Psoas muscle (tissue), 8 donors: Measurements from ENCODE around the gene DUS4L. TPM values are rescaled to one million over a fixed set of nuclear protein-coding genes. Genes with fewer than 3 reads are reported as not detected.

ENCODE experiments used
- ATAC-seq, 4 donors: fragments of 200-7000 bp; cut with Tn5 transposase; one replicate each; pipeline ENCODE4 v1.9.1; 2020; ENCODE audit warnings: moderate library complexity in 3 of 4, mild to moderate bottlenecking in 2 of 4
- DNase-seq, 2 donors: peaks; one replicate each; pipeline ENCODE4 v3.0.0-alpha.2; 2020
- H3K27ac ChIP-seq: fragments of 200-600 bp; one replicate; pipeline ENCODE4 v1.8.0; 2022
- H3K27me3 ChIP-seq, 3 donors: fragments of 200-600 bp in 1 of 3; one replicate each; pipeline versions ENCODE4 v1.6.1 to v1.8.0; 2013 to 2022; ENCODE audit warnings: low read length in 2 of 3, mild to moderate bottlenecking in 2 of 3, moderate library complexity in 1 of 3; ENCODE audit not compliant: insufficient read depth in 3 of 3
- H3K36me3 ChIP-seq, 2 donors: fragments of 200-600 bp in 1 of 2; one replicate each; pipeline versions ENCODE4 v1.6.1 to v1.8.0; 2013 to 2022; ENCODE audit warnings: low read depth in 1 of 2, mild to moderate bottlenecking in 1 of 2, moderate library complexity in 1 of 2; ENCODE audit not compliant: insufficient read depth in 1 of 2
- H3K4me1 ChIP-seq: fragments of 200-600 bp; one replicate; pipeline ENCODE4 v1.8.0; 2022
- H3K4me3 ChIP-seq: fragments of 200-600 bp; one replicate; pipeline ENCODE4 v1.8.0; 2022; ENCODE audit warnings: mild to moderate bottlenecking
- H3K9me3 ChIP-seq: fragments of 200-600 bp; one replicate; pipeline ENCODE4 v1.8.0; 2022
- WGBS, 3 donors: extraction: QIAGEN DNeasy Blood & Tissue Kit; methylation state at CpG; one replicate each; pipeline versions ENCODE4 v1.1.6 to v1.1.7; 2013; 5-methylcytosine and 5-hydroxymethylcytosine counted together
- intact Hi-C, 2 donors: fragments of 100-400 bp; cut with DNase I; formaldehyde crosslinking; loops; one replicate each; pipeline versions ENCODE4 v1.11.0 to v1.14.2; 2022
- long read RNA-seq, 2 donors: library from polyadenylated mRNA; unstranded; transcript quantifications; one replicate each; pipeline ENCODE4 v2.0.0, GENCODE V29; 2021
- polyA plus RNA-seq, 3 donors: library from polyadenylated mRNA; stranded (reverse); fragments of 200-250 nt; gene quantifications; one replicate each; pipeline ENCODE4 v1.2.3, GENCODE V29; 2013
- total RNA-seq, 4 donors: library from RNA; stranded (reverse); fragmentation: NEBNext Ultra II Directional in 2 of 4; extraction: Animal tissue kit (Norgen Biotek cat#: 25700) in 2 of 4; gene quantifications; one replicate each; pipeline versions ENCODE4 v1.2.1 to v1.2.4, GENCODE V29; 2021 to 2023
- TF ChIP-seq, protein P1 (sequence below): fragments of 200-600 bp; IDR thresholded peaks from one replicate; pipeline ENCODE4 v1.8.0; 2022; ENCODE audit warnings: antibody characterized with exemption
- donor health status: healthy with polysubstance abuse.
- donor health status: DM: no; HTN: no; CAD: no; lungs with moderate emphysema.
- donor health status: Bipolar disorder and iron deficiency.
- donor health status: healthy.
- donor health status: DM: yes; HTN: yes; CAD: no.
- donor health status: DM: no; HTN: no; CAD: no.
- donor health status: DM: no; HTN: no; CAD: no.
- donor health status: DM: yes; HTN: yes; CAD: no.

The DUS4L gene, protein sequence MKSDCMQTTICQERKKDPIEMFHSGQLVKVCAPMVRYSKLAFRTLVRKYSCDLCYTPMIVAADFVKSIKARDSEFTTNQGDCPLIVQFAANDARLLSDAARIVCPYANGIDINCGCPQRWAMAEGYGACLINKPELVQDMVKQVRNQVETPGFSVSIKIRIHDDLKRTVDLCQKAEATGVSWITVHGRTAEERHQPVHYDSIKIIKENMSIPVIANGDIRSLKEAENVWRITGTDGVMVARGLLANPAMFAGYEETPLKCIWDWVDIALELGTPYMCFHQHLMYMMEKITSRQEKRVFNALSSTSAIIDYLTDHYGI
- total RNA-seq (1 to 10 TPM; 3.3 to 4.9 (median 4.3) TPM), polyA plus RNA-seq (1 to 10 TPM; 1.6 to 4.3 (median 2.0) TPM)
- long read RNA-seq, donor 1, partial matches to known transcripts, result 3 of 4 reads
- long read RNA-seq, donor 1, other reads (novel, unspliced or antisense), result 0 of 4 reads
- long read RNA-seq, donor 2, partial matches to known transcripts, result 0 of 2 reads
- long read RNA-seq, donor 2, other reads (novel, unspliced or antisense), result 1 of 2 reads

DNA sequence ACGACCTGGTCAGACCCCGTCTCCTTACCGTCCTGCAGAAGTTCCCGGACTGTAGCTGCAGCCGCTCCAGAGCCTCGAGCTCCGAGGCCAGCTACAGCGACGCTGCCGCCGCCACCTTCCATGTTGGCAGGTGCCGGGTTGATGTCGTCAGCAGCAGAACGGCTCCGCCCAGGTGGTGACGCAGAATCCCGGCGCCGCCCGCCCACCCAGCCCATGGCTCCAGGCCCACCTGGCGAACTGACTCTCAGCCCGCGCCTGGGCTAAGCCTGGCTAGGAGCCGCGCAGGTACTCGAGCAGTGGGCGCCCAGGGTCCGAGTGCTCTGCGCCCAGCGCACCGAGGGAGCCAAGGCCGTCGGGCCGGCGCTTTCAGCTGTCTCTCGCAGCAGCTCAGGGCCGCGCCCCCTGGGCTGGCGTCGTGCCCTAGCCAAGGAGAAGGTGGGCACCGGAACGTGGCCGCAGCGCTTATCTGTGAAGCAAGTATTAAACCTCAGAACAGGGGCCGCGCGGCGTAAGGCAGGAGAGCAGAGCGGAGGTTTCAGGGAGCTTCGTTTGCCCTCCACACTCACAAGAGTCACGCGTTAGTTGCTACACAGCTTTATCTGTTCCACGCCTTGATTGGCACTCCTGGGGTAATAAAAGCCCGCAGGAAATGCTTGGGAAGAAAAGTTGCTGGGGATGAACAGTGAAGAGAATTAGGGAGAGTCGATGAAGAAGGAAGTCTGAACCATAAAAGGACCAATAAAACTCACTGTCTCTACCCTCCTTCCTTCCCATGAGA, at the start of gene DUS4L, which contains the start of gene COG5:
Gene DUS4L (plus strand): TSS at position 197 of the 778 bp plus-strand sequence. CDS start 3,100 bp downstream, outside the sequence.
Gene COG5 (minus strand): TSS at position 146 of the 778 bp plus-strand sequence. CDS start 24 bp downstream, at position 122.
- Histone ChIP-seq H3K27me3 (no peaks in the 10 kb centered on the region), H3K9me3 (no peaks in the 10 kb centered on the region), H3K27ac (peak within 1 kb of the TSS; percentile 93), H3K36me3 (peaks cover 0 to 4% of the 10 kb centered on the region in 2 donors), H3K4me1 (peaks cover 32% of the 10 kb centered on the region), H3K4me3 (peak within 1 kb of the TSS; percentile 84)
- intact Hi-C loops, result loop anchor here in 1 of 2 donors (2.0 to 10.0 kb wide), 4 partner anchors 15 to 362 kb away; partner anchors contain the start of gene DLD
- WGBS, 3 donors, result 0 to 1% (median 0%) methylated on average over 48 to 55 of the region's 55 CpGs
- ATAC-seq (peak; percentile 96 to 98 (median 96)), DNase-seq (peak; percentile 82 to 92)
- TF ChIP-seq, protein P1, sequence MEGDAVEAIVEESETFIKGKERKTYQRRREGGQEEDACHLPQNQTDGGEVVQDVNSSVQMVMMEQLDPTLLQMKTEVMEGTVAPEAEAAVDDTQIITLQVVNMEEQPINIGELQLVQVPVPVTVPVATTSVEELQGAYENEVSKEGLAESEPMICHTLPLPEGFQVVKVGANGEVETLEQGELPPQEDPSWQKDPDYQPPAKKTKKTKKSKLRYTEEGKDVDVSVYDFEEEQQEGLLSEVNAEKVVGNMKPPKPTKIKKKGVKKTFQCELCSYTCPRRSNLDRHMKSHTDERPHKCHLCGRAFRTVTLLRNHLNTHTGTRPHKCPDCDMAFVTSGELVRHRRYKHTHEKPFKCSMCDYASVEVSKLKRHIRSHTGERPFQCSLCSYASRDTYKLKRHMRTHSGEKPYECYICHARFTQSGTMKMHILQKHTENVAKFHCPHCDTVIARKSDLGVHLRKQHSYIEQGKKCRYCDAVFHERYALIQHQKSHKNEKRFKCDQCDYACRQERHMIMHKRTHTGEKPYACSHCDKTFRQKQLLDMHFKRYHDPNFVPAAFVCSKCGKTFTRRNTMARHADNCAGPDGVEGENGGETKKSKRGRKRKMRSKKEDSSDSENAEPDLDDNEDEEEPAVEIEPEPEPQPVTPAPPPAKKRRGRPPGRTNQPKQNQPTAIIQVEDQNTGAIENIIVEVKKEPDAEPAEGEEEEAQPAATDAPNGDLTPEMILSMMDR, result no peak

DNA sequence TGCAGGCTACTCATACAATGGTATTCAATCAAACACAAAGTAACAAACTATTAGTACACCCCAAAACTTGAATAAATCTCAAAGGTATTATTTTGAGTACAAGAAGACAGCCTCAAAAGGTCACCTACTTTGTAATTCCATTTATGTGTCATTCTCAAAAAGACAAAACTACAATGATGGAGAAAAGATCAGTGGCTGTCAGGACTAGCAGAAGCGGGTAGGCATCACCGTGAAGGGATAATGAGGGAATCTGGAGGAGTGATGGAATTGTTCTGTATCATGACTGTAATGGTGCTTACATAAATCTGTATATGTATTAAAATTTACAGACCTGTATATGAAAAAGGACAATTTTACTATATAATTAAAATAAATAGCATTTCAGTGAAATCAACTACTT, 37.1 kb upstream of the DUS4L start:
- intact Hi-C loops, result no loop called here
- Histone ChIP-seq H3K4me1 (peaks cover 2% of the 10 kb centered on the region), H3K27me3 (no peaks in the 10 kb centered on the region), H3K9me3 (no peaks in the 10 kb centered on the region), H3K27ac (no peak overlapping the region), H3K36me3 (peaks cover 0 to 17% of the 10 kb centered on the region in 2 donors), H3K4me3 (no peak overlapping the region)
- no peak for DNase-seq
- ATAC-seq, result no peak
- TF ChIP-seq, protein P1, result no peak
- WGBS, 3 donors, result 94 to 98% (median 95%) methylated on average over 2 of the region's 2 CpGs

DNA sequence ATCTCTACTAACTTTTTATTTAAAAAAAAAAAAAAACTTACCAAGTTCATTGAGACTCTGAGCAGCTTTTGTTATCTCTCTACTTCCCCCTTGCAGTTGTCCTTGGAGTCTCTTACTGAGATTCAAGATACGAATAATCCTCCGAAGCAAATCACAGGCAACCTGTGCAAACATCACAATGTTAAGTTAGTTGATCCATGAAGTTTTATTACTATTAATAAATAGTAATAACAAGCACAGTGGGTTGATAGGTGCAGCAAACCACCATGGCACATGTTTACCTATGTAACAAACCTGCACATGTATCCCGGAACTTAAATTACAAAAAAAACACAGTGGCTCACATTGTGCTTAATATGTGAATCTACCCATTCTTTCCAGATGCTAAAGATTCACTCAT, 36.6 kb upstream of the DUS4L start:
- ATAC-seq, result no peak
- WGBS, 3 donors, result 93 to 97% (median 94%) methylated on average over 3 of the region's 3 CpGs
- intact Hi-C loops, result no loop called here

DNA sequence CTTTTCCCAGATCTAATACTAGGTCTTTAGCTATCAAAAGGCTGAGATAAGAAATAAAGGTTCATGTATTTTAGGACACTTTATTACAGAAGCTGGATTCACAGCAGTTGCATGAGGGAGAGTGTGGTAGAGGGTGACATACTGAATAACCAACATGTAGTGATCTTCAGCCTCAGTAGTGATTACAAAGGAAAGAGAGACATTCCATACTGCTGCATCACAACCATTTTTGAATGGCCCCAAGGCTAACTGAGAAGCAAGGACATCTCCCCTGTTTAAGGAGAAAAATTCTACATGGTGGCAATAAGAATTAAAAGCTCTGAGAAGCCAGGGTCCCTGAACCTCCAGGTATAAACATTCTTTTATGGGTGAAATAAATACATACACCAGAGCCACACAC, 35.3 kb upstream of the DUS4L start:
- intact Hi-C loops, result no loop called here
- Histone ChIP-seq H3K27me3 (no peaks in the 10 kb centered on the region), H3K9me3 (no peaks in the 10 kb centered on the region), H3K27ac (no peak overlapping the region), H3K4me3 (no peak overlapping the region), H3K4me1 (peaks cover 8% of the 10 kb centered on the region), H3K36me3 (peaks cover 0 to 17% of the 10 kb centered on the region in 2 donors)
- ATAC-seq, result no peak
- TF ChIP-seq, protein P1, result no peak
- no peak for DNase-seq

More for the DNA sequence above, 36.6 kb upstream of the DUS4L start:
- peaks cover 7% of the 10 kb centered on the region for H3K4me1 ChIP-seq
- peaks cover 0 to 17% of the 10 kb centered on the region in 2 donors for H3K36me3 ChIP-seq
- no peak for DNase-seq
- no peak overlapping the region for H3K27ac ChIP-seq
- no peaks in the 10 kb centered on the region for H3K27me3 ChIP-seq
- H3K4me3 ChIP-seq, result no peak overlapping the region
- TF ChIP-seq, protein P1, result no peak
- no peaks in the 10 kb centered on the region for H3K9me3 ChIP-seq
